Stimulated activated CD4-positive, alpha-beta T cell treated with anti-CD3 and anti-CD28 coated beads, Interleukin-12 subunit alpha, Interleukin-12 subunit beta, amount 100 ng/mL, for 48 hours (primary cell): Measurements from ENCODE around the gene ARHGEF10L.
"Not testable (repeated sequence)": the region's sequence is repeated elsewhere in the genome, so short reads cannot be mapped to it uniquely, and the experiment has no call there.

Experiments used
- DNase-seq, 3 donors: peaks; one replicate each; pipeline ENCODE4 v3.0.0-alpha.2; 2020; ENCODE audit warnings: low read depth in 2 of 3, low spot score in 1 of 3

ARHGEF10L gene

GRCh38 chr1:17733661-17734060 is 194.2 kb downstream of the ARHGEF10L start:
- DNase-seq, result no peak

DNA sequence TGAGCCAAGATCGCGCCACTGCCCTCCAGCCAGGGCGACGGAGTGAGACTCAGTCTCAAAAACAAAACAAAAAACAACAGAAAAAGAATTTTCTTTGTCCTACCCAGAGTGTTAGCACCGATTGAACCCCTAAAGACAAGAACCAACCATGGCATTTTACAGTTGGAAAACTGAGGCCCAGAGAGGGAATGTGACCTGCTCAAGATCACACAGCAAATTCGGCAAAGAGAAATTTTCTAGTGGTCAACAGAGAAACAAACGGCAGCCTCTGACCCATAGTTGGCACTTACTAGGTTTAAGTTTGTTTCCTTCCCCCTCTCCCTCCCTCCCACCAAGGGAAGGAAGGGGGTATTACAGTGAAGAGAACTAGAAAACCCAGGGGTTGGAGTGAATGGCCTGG is 195.1 kb downstream of the ARHGEF10L start:
- no peak for DNase-seq

GRCh38 chr1:17735348-17735747 is 195.8 kb downstream of the ARHGEF10L start:
- DNase-seq, result no peak

DNA sequence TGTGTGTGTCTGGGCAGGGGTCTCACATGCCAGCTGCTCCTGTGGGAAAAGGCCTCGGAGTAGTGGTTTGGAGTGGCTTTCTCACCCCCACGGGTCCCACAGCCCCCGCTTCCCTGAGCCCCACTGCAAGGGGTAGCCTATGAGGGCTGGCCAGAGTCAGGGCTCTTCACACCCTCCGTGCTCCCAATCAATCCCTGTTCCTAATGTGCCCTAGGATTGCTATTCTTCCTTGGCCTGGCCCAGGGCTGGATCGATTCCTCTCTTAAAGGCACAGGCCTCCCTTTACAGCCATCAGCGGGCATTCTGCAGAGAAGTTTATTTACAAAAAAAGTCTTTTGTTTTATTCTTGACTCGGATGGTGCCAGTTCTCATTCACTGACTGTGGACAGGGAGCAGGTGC is 196.3 kb downstream of the ARHGEF10L start:
- DNase-seq, result no peak

DNA sequence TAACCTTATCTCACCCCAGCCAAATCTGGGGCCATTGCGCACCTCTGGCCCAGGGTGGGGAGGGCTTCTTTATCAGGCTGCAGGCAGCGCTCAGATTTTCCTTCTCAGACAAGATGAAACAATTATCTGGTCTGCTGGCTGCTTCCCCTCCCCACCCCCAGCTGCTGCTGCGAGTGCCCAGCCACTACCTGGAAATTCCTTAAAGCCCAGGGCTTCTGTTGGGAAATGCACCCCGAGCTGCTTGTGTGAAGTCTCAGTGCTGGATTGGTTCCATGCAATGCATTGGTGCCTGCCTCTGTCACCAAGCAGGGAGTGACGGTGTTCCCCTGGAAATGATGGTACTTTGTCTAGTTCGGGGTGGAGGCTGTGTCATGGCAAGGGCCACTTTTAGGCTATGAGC is 197.1 kb downstream of the ARHGEF10L start:
- DNase-seq, result no peak

GRCh38 chr1:17739050-17739449 is 199.6 kb downstream of the ARHGEF10L start:
- no peak for DNase-seq

- no peak for DNase-seq
These were observed 201.6 kb downstream of the ARHGEF10L start for GRCh38 chr1:17741052-17741451.

GRCh38 chr1:17742583-17742982 is 203.1 kb downstream of the ARHGEF10L start:
- no peak for DNase-seq

GRCh38 chr1:17743008-17743647 is 203.6 kb downstream of the ARHGEF10L start:
- no peak for DNase-seq

DNA sequence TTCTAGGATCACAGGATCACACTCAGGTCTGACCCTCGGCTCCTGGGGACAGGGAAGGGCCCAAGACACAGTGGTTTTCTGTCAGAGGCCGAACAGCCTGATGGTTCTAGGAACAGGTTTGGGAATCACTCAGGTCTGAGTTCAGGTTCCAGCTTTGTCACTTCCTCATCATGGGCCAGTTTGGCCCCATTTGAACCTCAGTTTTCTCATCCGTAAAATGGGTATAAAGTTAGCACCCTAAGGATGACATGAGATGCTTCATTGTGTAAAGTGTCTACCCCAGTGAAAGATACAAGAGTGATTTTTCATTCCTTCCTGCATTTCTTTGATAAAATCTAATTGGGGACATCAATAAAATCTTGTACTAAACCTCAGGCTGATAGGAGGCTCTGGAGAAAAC is 204.4 kb downstream of the ARHGEF10L start:
- no peak for DNase-seq

- DNase-seq, result no peak
These were observed 205.4 kb downstream of the ARHGEF10L start for GRCh38 chr1:17744666-17745478.

DNA sequence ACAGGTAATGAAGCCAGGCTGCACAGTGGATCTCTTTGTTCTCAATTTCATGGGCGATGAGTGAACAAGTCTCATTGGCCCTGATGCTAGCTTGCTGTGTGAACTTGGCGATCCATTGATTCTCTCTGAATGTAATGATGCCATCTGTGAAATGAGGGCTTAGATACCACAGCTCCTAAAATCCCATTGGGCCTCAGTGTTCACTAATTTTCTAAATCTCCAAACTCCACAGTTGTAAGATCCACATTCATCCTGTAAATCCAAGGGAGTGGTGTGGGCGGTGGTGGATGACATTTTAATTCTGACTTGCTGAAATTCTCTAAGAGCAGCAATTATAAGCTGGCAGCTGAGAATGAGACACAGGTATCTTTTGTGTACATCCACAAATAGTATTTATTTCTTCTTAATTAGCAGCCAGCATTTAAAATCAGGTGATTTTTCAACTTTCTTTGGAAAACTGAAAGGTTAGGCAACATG is 206.0 kb downstream of the ARHGEF10L start:
- no peak for DNase-seq

DNA sequence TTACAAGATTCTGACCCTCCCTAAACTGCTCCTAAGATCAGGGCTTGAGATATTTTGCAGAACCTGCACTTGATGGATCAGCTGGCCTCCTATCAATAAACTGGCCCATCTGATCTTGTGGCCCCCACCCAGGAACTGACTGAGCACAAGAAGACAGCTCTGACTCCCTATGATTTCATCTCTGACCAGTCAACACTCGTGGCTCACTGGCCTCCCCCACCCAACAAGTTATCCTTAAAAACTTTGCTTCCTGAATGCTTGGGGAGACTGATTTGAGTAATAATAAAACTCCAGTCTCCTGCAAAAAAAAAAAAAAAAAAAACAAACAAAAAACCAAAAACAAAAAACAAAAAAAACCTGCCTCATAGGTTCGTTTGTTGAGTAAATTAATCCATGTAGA is 206.8 kb downstream of the ARHGEF10L start:
- DNase-seq, result not testable (repeated sequence)

GRCh38 chr1:17746920-17747319 is 207.4 kb downstream of the ARHGEF10L start:
- DNase-seq, result no peak
